ENCODE results near the gene SERPINA7.

DNA sequence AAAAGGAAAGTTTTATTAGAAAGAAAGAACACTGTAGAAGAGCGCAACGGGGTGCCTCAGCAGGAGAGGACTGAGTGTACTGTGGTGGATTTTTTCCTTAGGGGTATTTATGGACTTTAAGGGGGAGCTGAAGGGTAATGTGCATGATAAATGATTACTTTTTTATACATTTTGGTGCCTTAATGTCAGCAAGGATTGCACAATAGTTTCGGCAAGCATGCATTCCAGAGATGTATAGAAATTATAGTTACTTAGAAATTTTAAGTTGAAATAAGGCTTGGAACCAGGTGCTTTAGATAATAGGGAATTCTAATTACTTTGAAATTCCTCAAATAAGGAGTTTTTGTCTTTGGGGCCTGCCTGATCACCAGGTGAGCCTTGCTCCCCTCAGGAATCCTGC is 30.5 kb upstream of the SERPINA7 start:
- TF ChIP-seq ZNF274 (IDR thresholded peaks at IDR 0.05; ENCODE audit: low read depth, low read length) (no peak), SP1 (IDR thresholded peaks at IDR 0.05; ENCODE audit: low read depth) (no peak), ZFX (IDR thresholded peaks at IDR 0.05) (no peak), EZH2 (IDR thresholded peaks at IDR 0.05) (no peak), POLR2AphosphoS5 (IDR thresholded peaks at IDR 0.05; ENCODE audit: low read depth, low read length) (no peak), RAD21 (IDR thresholded peaks at IDR 0.05; ENCODE audit: low read depth) (no peak), SRF (IDR thresholded peaks at IDR 0.05; ENCODE audit: low read depth) (no peak)
- TF ChIP-seq, protein P1, sequence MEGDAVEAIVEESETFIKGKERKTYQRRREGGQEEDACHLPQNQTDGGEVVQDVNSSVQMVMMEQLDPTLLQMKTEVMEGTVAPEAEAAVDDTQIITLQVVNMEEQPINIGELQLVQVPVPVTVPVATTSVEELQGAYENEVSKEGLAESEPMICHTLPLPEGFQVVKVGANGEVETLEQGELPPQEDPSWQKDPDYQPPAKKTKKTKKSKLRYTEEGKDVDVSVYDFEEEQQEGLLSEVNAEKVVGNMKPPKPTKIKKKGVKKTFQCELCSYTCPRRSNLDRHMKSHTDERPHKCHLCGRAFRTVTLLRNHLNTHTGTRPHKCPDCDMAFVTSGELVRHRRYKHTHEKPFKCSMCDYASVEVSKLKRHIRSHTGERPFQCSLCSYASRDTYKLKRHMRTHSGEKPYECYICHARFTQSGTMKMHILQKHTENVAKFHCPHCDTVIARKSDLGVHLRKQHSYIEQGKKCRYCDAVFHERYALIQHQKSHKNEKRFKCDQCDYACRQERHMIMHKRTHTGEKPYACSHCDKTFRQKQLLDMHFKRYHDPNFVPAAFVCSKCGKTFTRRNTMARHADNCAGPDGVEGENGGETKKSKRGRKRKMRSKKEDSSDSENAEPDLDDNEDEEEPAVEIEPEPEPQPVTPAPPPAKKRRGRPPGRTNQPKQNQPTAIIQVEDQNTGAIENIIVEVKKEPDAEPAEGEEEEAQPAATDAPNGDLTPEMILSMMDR (IDR thresholded peaks at IDR 0.05 in 2 of 3, conservative IDR thresholded peaks at IDR 0.05 in 1 of 3; ENCODE audit: borderline replicate concordance in 1 of 3, insufficient read depth in 1 of 3, low read depth in 2 of 3, low read length in 2 of 3): no peak
